Stimulated activated naive CD4-positive, alpha-beta T cell treated with Interleukin-2 at 50 U/mL for 16 hours (primary cell): ENCODE measurements around the gene SARM1.
"Not testable (repeated sequence)": the region's sequence is repeated elsewhere in the genome, so short reads cannot be mapped to it uniquely, and the experiment has no call there.

Source experiments
- DNase-seq: peaks from one replicate; lab custom pipeline; 2025; lab: John Stamatoyannopoulos, UW

The SARM1 gene

DNA sequence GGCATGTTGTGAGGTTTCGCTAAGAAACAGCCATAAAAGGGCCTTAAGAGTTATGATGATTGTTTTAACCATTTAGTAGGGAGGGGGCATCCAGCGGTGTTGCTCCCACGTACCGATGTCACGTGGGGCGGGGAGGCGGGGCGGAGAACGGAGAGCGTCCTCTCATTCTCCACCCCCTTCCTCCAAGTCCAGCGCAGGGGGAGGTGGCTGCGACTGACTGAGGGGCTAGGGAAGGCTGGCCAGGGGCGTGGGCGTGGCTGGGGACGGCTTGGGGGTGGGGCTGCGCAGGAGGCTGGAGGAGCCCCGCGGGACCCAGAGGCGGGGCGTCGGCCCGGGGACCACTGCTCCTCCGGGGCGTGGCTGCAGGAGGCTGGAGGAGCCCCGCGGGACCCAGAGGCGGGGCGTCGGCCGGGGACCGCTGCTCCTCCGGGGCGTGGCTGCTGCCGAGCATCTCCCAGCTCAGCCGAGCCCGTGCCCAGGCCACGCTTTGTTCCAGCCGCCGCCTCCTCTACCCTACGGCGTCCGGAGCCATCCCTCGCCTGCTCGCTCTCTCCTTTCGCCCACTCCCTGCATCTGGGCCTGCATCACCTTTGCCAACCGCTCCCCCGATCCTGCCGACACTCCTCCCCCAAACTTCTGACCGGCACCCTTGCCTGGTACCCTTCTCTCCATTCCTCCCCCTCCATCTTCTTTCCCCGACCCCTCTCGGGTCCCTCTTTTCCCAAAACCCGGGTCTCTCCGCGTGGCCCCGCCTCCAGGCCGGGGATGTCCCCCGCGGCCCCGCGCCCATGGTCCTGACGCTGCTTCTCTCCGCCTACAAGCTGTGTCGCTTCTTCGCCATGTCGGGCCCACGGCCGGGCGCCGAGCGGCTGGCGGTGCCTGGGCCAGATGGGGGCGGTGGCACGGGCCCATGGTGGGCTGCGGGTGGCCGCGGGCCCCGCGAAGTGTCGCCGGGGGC, at the start of gene SARM1:
SARM1 (plus strand) TSS at position 450 of the 958 bp plus-strand sequence; CDS start at position 789, 339 bp downstream.
- DNase-seq: peak; percentile 85

DNA sequence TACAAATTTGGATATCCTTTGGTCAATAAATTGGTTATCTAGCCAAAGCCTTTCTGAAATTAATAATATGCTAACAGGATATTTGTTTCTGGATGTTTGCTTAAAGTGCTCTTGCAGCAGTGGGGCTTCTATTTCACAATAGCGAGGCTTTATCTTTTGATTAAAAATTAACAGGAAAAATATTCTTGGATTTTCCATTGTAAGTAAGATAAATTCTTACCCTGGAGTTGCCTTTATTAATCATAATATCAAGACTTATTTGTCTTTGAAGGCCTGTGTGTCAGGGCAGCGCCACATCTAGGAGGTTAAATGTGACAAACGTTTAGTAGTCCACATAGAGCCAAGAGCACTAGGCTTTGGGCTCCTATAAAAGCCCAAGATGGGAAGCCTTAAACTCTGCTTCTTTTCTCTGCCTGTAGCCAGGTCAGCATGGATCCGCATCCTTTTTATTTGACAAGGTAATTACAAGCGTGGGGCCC, 47.2 kb upstream of the SARM1 start:
- no peak for DNase-seq

DNA sequence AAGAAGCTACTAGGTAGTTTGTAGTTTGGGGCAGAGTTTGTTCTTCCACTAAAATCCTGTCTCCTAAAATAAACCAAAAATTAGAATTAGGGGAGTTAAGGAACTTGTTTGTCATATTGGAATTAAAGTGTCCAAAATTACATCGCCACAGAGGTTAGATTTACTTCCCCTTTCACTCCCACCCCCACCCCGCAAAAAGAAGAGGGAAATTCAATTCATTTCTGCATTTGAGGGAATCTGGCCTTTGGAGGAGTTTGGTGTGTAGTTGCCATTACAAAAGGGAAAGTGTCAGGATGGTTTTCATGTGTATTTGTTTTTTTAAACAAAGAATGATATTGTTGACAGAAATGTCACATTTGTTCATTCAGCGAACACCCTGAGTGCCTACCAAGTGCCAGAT, 46.7 kb upstream of the SARM1 start:
- no peak for DNase-seq

DNA sequence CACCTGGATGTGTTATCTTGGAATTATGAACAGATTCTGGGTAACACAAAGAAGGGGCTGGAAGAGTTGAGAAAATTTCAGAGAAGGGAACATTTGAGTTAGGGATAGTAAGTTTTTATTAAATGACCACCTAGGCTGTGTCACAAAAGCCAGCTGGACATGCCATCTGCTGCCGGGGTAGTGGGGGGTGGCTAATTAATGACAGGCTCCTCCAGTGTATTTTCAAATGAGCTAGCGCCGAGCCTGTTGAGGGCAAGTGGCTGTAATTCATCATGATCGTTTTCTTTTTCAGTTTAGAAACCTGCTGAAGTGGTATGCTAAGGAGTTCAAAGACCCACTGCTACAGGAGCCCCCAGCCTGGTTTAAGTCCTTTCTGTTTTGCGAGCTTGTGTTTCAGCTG, 46.3 kb upstream of the SARM1 start:
- DNase-seq: no peak

DNA sequence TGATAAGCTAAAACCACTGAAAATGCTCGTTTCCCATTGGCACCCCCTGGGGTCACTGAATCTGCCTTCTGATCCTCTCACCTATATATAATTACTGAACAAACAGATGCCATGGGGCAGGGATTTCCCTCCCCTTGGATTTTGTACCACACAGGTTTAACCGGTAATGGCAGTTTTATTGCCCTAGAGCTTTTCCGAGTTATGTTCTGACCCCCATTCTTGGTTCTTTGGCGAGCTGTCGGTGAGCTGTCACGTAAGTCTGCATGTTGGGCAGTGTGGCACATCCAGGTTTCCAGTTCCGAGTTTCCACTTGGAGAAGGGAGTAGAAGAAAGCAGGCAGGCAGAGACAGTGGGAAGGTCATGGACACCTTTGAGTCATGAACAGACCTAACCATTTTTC, 45.4 kb upstream of the SARM1 start:
- DNase-seq: no peak

DNA sequence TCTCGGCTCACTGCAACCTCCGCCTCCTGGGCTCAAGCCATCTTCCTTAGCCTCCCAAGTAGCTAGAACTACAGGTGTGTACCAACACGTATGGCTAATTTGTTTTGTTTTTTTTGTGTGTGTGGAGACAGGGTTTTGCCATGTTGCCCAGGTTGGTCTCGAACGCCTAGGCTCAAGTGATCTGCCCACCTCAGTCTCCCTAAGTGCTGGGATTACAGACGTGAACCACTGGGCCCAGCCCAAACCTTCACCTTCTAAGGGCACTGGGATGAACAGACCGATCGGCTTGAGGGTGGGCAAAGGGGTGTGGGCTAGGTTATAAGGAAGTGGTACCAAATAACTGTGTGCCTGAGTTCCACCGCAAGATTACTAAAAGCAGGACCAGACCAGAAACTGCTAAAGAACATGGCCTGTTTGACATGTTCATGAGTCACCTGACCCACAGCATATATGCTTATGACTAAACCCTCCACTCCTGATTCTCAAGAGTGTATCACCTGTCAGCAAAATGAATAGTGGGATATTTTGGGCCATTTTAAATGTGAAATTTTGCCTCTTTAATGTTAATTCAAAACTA, 44.4 kb upstream of the SARM1 start:
- DNase-seq: peak; percentile 3

DNA sequence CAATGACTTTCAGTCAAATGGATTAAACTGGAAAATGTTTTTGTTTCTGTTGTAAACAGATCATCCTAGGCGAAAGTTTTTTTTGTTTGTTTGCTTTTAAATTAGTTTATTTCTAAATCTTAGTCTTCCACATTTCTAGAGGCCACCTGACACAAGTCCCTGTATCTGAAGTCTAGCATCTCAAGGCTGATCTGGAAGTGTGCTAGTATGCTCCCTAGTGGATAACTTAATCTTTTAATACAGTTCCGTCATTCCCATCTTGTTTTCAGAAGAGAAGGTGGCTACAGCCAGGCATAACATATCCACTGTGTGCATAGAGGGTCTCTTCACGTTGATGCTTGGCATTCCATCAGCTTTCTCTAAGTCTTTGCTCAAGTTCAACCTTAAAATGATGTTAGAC, 43.8 kb upstream of the SARM1 start:
- DNase-seq: no peak

DNA sequence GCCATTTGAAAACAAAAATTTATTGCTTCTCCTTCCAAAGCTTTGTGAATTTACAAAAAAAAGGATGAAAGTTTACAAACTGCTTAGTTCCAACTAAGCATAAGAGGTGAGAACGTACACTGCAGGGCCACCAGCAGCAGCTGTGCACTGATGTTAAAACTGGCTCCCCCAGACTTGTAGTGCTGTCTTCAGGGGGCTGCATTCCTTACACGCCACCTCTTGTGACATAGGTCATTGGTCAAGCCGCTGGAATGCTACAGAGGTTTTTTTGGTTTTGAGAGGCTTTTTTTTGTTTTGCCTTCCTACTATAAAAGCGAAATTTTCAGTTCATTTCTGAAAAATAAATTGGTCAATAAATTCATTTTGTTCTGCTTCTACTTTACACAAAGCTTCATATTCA, 43.2 kb upstream of the SARM1 start:
- no peak for DNase-seq

DNA sequence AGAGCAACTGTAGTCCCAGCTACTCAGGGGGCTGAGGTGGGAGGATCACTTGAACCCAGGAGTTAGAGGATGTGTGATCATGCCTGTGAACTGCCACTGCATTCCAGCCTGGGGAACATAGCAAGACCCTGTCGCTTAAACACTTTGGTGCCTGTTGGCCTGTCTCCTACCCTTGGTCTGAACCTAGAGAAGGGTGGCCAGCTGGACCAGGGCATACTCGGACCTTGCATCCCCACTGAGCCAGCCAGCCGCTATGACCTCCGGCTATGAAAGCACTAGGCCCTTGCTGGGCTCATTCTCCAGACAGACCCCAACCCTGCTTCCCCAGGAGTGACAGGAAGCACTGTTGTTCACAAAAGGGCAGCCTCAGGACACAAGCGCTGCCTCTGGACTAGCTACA, 40.8 kb upstream of the SARM1 start:
- no peak for DNase-seq

DNA sequence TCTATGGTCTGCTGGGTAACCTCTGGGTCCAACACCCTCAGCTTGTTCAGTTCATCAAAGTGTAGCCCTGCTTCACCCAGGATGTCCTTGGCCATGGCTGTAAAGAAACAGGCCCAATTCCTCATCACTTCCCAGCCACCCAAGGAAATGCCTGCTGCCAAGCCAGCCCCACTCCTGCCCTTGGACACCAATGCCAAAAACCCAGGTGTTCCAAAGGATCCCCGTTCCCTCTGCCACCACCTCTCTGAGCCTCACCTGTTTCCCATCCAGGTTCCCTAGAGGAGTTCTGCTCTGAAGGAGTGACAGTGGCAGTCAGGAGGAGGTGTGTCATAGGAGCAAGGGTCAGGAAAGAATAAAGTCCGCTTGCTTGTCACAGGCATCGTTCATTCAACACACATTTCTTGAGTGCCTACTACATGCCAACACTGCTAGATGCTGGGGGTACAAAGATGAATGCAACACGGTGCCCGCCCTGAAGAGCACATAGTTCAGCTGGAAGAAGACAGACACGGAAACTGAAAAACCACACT, 39.5 kb upstream of the SARM1 start:
- DNase-seq: no peak

DNA sequence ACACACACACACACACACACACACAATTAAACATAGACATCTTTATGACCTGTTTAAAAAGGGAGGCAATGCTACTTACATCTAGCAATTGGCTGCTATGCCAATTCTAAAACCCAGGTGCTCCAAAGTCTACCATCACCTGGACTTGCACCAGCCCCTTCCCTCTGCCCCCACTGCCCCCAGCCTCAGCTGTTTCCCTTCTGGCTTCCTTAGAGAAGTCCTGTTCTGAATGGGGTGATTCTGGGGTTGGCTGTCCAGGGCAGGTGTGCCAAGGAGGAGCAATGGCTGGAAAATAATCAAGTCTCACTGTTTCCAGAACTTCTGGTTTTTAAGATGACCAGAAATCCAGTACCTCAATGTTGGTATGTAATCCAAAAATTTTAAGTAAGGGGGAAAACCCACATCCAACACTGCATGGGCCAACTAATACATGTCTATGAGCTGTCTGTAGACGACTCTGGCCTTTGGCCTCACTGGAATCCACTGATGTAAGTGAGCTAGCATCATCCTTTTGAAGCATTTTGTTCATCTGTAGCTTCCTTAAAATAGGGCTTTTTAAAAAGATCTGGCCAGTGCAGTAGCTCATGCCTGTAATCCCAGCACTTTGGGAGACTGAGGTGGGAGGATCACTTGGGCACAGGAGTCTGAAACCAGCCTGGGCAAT, 38.3 kb upstream of the SARM1 start:
- DNase-seq: no peak

DNA sequence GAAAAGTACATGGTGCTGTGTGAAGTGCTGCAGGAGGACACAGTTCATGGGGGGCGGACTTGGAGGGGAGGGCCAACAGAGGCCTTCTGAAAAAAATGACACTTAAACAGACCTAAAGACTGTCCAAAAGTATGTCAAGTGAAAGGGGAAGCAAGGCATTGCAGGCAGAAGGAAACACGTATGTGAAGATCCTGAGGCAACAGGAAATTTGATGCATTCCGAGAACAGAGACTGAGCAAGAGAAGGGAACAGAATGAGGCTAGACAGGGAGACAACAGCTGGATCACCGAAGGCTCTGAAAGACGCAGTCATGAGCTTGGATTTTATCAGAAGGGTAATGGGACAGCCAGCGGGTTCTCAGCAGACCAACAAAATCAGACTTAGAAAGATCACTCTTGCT, 37.3 kb upstream of the SARM1 start:
- no peak for DNase-seq

DNA sequence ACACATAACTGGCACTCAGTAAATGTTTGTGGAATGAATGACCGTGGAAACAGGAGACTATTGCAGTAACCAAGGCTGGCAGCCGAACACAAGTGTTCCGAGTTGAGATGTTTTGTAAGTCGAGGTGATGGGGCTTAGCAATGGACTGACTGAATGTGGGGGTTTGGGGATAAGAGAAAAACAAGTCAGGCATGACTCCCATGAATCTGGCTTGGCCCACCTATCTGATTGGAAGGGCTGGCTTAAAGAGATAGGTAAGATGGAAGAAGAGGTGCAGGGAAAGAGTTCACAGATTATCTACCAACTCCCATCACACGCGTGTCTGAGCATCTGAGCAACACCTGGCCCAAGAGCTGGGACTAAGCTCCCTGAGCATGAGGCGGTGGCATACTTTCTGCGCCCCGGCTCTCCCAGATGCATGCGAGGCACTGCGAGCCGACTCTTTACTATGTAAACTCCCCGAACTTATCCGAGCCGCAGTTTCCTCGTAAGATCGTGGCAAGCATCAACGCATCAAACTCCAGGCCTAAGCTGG, 36.8 kb upstream of the SARM1 start:
- no peak for DNase-seq

DNA sequence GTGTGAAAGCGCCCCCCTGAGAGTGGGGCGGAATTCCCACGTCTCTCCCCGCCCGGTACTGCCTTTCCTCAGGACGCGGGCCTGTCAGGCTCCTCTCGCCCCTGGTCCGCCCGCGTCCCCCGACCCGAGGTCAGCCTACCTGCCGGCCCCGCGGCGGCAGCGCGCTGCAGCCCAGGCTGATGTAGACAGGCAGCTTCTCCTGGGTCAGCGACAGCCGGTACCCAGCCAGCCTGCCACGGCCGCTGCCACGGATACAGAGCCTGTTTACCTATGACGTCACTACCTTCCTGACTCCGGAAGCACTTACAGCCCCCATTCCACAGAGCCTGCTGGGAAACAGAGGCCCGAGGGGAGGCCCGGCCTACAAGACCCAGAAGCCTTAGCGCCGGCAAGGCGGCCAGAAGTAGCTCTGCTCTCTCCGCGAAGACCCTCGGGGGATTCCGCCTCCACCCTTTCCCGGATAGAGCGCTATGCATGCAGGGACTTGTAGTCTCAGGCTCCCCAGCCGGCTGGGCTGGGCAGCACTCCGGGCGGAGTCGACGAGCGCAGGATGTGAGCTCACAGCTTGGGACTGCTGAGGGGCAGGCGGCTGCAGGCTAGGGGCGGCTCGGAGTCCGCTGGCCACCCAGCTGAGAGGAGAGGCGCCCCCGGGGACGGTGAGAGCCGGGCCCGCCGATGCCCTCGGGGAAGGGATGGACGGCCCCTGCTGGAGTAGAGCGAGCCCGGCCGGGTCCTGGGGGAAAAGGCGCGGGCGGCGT, 36.1 kb upstream of the SARM1 start, which contains the start of the genes IFT20 and TNFAIP1:
IFT20 (minus strand) TSS at position 272 of the 758 bp plus-strand sequence. CDS start 3,487 bp downstream, outside the sequence.
TNFAIP1 (plus strand) TSS at position 561 of the 758 bp plus-strand sequence. CDS start 3,761 bp downstream, outside the sequence.
- peak; percentile 98 for DNase-seq

DNA sequence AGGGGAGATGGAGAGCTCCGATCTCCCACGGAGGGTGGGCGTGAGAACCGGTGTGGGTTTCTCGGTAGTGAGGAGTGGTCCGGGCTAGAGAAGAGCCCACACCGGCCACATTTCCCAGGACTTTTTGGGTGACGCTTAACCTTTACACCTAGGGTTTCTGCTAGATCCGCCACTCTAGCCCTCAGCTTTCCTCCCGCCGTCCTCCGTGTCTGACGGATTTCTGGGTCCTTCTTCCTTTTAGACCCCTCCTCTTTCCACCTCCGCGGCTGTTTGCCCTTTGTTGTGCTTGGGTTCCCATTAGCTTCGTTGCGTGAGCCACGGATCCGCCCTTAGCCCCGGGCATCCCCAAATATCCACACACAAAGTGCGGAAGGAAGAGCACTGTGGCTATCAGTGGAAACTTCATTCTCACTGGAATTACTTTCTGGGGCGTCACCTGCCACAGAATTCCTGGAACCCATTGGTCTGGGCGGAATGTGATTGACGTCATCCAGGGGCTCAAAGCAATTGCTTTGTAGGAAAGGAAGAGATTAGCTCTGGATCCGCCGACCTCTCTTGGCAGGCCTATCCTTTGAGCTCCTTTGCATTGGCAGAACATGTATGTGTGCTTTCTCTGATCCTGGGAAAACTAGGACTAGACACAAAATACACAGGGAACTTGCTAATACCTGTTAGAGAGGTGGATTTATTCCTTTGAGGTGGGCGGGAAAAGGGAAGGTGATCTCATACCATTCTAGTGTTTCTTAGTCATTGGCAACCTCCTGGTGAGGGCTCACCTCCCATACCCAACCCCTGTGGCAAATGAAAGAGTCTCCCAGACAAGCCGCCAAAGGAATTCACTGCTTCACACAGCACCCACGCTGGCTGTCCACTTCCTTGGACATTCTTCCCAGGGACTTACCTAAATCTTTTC, 35.3 kb upstream of the SARM1 start:
- DNase-seq: peak; percentile 29

DNA sequence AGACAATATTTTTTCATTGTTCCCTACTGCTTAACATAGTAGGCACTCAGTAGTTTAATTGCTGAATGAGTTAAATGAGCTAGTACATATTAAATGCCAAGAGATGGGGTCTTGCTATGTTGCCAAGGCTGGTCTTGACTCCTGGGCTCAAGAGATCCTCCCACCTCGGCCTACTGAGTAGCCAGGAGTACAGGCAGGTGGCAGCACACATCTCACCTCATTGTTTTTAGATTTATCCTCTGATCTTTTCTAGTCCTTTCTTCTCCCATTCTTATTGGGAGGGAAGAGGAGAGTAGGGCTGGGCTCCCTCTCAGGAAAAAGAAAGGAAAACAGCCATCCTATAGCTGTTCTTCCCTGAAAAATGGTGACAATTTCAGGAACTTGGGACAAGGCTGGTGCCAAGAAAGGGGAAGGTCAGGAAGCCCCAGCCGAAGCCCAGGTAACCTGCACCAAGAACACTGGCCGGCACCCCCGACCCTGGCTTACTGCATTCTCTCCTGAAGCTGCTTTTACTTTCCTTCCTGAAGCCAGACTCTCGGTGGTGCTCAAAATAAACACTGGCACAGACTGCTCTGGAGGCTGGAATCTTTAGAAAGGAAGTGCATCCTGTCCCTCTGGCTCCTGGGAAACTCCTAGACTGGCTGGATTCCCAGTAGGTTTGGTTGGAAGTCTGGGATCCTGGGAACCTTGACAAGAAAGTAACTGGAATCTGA, 33.3 kb upstream of the SARM1 start:
- DNase-seq: no peak

DNA sequence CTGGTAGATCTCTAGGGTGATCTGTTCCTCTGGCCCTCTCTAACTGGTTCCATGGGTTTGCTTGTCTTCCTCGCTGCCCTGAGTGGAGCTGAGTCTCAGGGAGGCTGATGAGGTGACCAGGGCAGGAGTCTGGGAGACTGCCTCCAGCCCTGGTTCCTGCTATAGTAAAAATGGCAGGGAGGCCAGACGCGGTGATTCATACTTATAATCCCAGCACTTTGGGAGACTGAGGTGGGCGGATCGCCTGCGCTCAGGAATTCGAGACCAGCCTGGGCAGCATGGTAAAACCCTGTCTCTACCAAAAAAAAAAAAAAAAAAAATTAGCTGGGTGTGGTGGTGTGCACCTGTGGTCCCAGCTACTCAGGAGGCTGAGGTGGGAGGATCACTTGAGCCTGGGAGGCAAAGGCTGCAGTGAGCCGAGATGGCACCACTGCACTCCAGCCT, 32.7 kb upstream of the SARM1 start:
- not testable (repeated sequence) for DNase-seq

DNA sequence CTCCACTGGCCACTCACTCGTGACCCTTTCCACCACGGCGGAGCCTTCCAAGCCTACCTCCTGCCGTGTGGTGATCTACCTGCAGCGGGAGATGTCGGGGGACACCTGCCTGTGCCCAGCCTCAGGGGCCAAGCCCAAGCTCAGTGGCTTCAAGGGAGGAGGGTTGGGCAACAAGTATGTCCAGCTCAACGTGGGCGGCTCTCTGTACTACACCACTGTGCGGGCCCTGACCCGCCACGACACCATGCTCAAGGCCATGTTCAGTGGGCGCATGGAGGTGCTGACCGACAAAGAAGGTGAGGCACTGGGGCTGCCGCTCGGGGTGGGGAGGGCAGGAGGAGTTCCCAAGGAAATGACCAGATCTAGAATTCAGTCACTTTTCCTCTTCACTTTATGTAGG, 32.1 kb upstream of the SARM1 start:
- no peak for DNase-seq

DNA sequence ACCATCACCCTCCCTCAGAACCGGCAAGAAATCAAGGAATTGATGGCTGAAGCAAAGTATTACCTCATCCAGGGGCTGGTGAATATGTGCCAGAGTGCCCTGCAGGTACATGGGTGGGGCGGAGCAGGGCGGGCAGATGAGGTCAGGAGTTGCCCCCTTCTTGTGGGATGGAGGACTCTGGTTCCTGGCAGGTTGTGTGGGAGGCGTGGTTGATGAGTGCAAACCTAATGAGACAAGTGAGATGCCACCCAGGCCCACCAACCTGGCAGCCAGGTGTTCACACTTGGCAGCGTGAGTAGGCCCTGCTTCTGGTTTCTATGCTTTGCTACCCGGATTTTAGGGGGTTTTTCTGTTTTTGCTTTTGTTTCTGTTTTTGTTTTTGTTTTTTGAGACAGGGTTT, 31.1 kb upstream of the SARM1 start:
- DNase-seq: no peak
